Ascending aorta (tissue), 2 donors: ENCODE results near the gene CHCHD6. TPM values are rescaled to one million over a fixed set of nuclear protein-coding genes. Genes with fewer than 3 reads are reported as not detected.
A peak's percentile ranks its signal among the peaks of the same experiment; 100 is the strongest.

Experiments used
- DNase-seq, 2 donors: peaks; one replicate each; pipeline ENCODE4 v3.0.0-alpha.2; 2019; ENCODE audit warnings: low spot score in 2 of 2
- H3K27ac ChIP-seq, 2 donors: fragments of 200-600 bp; sonication (generic); one replicate each; pipeline ENCODE4 v1.5.1; 2016 to 2017; ENCODE audit warnings: mild to moderate bottlenecking in 1 of 2
- H3K27me3 ChIP-seq: fragments of 200-600 bp; sonication (generic); one replicate; pipeline ENCODE4 v1.5.1; 2017
- H3K36me3 ChIP-seq, 2 donors: fragments of 200-600 bp; sonication (generic); one replicate each; pipeline ENCODE4 v1.5.1; 2016
- H3K4me1 ChIP-seq, 2 donors: fragments of 200-600 bp; sonication (generic); one replicate each; pipeline ENCODE4 v1.5.1; 2016 to 2017; ENCODE audit warnings: mild to moderate bottlenecking in 1 of 2
- H3K4me3 ChIP-seq, 2 donors: fragments of 200-600 bp; sonication (generic); one replicate each; pipeline ENCODE4 v1.5.1; 2016 to 2017; ENCODE audit warnings: mild to moderate bottlenecking in 1 of 2
- H3K9me3 ChIP-seq, 2 donors: fragments of 200-600 bp; sonication (generic); one replicate each; pipeline ENCODE4 v1.5.1; 2016
- intact Hi-C: fragments of 100-400 bp; cut with DNase I; formaldehyde crosslinking; loops from one replicate; pipeline ENCODE4 v1.15.1; 2023
- total RNA-seq: library from RNA; depleted of rRNA; stranded (reverse); fragments of >200 nt; gene quantifications from one replicate; pipeline ENCODE4 v1.1.0, GENCODE V29; 2016
- TF ChIP-seq, protein P1 (sequence below), 3 experiments: fragments of 200-600 bp in 2 of 3; fragments of 450-650 bp in 1 of 3; sonication (generic) in 2 of 3; IDR thresholded peaks; one replicate each; pipeline ENCODE4 v1.5.1; 2016 to 2019; ENCODE audit warnings: antibody characterized with exemption in 3 of 3, mild to moderate bottlenecking in 1 of 3, moderate library complexity in 1 of 3

Gene CHCHD6
- total RNA-seq, 1 donor from 2014 or later = 1.2 TPM

GRCh38 chr3:126895178-126896066 is 191.4 kb downstream of the CHCHD6 start:
- TF ChIP-seq, protein P1, sequence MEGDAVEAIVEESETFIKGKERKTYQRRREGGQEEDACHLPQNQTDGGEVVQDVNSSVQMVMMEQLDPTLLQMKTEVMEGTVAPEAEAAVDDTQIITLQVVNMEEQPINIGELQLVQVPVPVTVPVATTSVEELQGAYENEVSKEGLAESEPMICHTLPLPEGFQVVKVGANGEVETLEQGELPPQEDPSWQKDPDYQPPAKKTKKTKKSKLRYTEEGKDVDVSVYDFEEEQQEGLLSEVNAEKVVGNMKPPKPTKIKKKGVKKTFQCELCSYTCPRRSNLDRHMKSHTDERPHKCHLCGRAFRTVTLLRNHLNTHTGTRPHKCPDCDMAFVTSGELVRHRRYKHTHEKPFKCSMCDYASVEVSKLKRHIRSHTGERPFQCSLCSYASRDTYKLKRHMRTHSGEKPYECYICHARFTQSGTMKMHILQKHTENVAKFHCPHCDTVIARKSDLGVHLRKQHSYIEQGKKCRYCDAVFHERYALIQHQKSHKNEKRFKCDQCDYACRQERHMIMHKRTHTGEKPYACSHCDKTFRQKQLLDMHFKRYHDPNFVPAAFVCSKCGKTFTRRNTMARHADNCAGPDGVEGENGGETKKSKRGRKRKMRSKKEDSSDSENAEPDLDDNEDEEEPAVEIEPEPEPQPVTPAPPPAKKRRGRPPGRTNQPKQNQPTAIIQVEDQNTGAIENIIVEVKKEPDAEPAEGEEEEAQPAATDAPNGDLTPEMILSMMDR (IDR thresholded peaks at IDR 0.05) = no peak
- H3K27ac ChIP-seq = peak overlapping the region; percentile 20 to 61
- peak in 1 of 2 donors; percentile 72 for DNase-seq

GRCh38 chr3:126896067-126896441 is 192.0 kb downstream of the CHCHD6 start:
- no peaks in the 10 kb centered on the region for H3K36me3 ChIP-seq
- H3K27ac ChIP-seq = peak overlapping the region; percentile 20 to 61
- H3K4me3 ChIP-seq = no peak overlapping the region
- intact Hi-C loops = no loop called here
- no peaks in the 10 kb centered on the region for H3K9me3 ChIP-seq
- DNase-seq = no peak
- TF ChIP-seq, protein P1 (IDR thresholded peaks at IDR 0.05) = no peak
- no peaks in the 10 kb centered on the region for H3K27me3 ChIP-seq
- H3K4me1 ChIP-seq = peaks cover 8 to 15% of the 10 kb centered on the region in 2 donors

More at GRCh38 chr3:126895178-126896066, 191.4 kb downstream of the CHCHD6 start:
- no peak overlapping the region for H3K4me3 ChIP-seq
- intact Hi-C loops = no loop called here
- no peaks in the 10 kb centered on the region for H3K9me3 ChIP-seq
- no peaks in the 10 kb centered on the region for H3K27me3 ChIP-seq
- H3K4me1 ChIP-seq = peaks cover 8 to 15% of the 10 kb centered on the region in 2 donors
- H3K36me3 ChIP-seq = no peaks in the 10 kb centered on the region

- H3K4me3 ChIP-seq = no peak overlapping the region
- H3K27me3 ChIP-seq = no peaks in the 10 kb centered on the region
- peaks cover 8 to 15% of the 10 kb centered on the region in 2 donors for H3K4me1 ChIP-seq
- no peak overlapping the region for H3K27ac ChIP-seq
- TF ChIP-seq, protein P1 (IDR thresholded peaks at IDR 0.05) = no peak
- H3K36me3 ChIP-seq = no peaks in the 10 kb centered on the region
- DNase-seq = peak in 1 of 2 donors; percentile 50
- intact Hi-C loops = no loop called here
- H3K9me3 ChIP-seq = no peaks in the 10 kb centered on the region
Measured at GRCh38 chr3:126896968-126897367, 192.9 kb downstream of the CHCHD6 start.

DNA sequence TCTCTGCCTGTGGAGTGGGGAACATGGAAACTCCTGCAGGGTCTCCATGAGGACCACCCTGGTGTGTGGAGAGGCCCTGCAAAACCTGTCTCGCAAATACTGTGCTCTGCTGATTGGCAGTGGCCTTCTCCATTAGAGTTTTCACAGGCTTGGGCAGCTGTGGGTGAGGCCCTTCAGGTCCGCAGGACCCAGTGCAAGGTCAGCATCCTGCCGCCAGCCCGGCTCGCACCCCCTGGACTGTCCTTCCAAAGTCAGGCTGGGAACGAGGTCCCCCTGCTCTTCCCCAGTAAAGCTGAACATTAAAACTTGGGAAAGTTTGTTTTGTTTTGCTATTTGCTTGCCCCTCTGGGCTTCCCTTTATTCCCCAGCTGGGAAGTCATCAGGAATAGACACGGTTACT is 193.9 kb downstream of the CHCHD6 start:
- no peak overlapping the region for H3K27ac ChIP-seq

DNA sequence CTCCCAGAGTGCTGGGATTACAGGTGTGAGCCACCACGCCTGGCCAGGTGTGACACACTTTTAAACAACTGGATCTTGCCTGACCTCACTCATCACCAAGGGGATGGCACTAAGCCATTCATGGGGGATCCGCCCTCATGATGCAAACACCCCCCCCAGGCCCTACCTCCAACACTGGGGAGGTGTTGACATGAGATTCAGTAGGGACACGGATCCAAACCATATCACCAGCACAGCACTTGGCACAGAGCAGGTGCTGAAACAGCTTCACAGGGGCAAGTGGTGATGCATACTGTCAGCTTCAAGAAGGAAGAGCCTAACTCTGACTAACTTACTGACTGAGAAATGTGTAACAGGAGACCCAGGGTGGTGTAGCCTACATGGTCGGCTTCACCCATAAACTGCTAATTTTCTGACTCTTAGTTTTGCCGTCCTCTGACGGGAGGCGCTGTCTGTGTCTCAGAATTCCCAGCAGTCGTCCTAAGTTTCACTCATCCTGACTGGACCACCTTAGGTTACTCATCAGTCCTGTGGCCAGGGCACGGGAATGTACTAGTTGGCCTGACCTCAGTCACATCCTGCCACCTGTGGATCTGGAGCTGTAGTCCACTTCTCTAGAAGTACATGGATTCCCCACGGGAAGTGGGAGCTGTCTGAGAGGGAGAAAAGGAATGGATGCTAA is 197.0 kb downstream of the CHCHD6 start:
- TF ChIP-seq, protein P1 (IDR thresholded peaks at IDR 0.05) = no peak
- intact Hi-C loops = no loop called here
- Histone ChIP-seq H3K27me3 (no peaks in the 10 kb centered on the region), H3K36me3 (no peaks in the 10 kb centered on the region), H3K4me1 (peaks cover 5 to 6% of the 10 kb centered on the region in 2 donors), H3K27ac (no peak overlapping the region), H3K9me3 (no peaks in the 10 kb centered on the region), H3K4me3 (no peak overlapping the region)
- peak in 1 of 2 donors; percentile 35 for DNase-seq

More for the DNA sequence above, 193.9 kb downstream of the CHCHD6 start:
- peak in 1 of 2 donors; percentile 24 for DNase-seq
- intact Hi-C loops = no loop called here
- H3K36me3 ChIP-seq = no peaks in the 10 kb centered on the region
- peaks cover 8 to 15% of the 10 kb centered on the region in 2 donors for H3K4me1 ChIP-seq
- no peaks in the 10 kb centered on the region for H3K27me3 ChIP-seq
- H3K9me3 ChIP-seq = no peaks in the 10 kb centered on the region
- TF ChIP-seq, protein P1 (IDR thresholded peaks at IDR 0.05) = no peak
- no peak overlapping the region for H3K4me3 ChIP-seq
